K562 (cell line): Measurements from ENCODE around the gene KRTAP10-9. TPM values are rescaled to one million over a fixed set of nuclear protein-coding genes. Genes with fewer than 3 reads are reported as not detected.

Source experiments
- ATF3 ChIP-seq, 2 experiments: fragments of 450-650 bp in 1 of 2; sonication (generic) in 1 of 2; formaldehyde crosslinking in 1 of 2; IDR thresholded peaks in 1 of 2; conservative IDR thresholded peaks in 1 of 2; 2 replicates each; pipeline versions ENCODE4 v1.6.1 to v1.8.1; 2016 to 2023; ENCODE audit warnings: mild to moderate bottlenecking in 2 of 2, moderate library complexity in 2 of 2, inconsistent platforms in 1 of 2, missing genetic modification reagents in 1 of 2
- BRF1 ChIP-seq: IDR thresholded peaks from 3 replicates; pipeline ENCODE4 v1.6.1; 2011; ENCODE audit warnings: borderline replicate concordance, mild to moderate bottlenecking; ENCODE audit not compliant: insufficient read length; ENCODE audit errors: extremely low read depth
- CC2D1A ChIP-seq: fragments of 450-650 bp; IDR thresholded peaks from 2 replicates; pipeline ENCODE4 v1.6.1; 2017; ENCODE audit warnings: mild to moderate bottlenecking
- CEBPB ChIP-seq: fragments of 450-650 bp; IDR thresholded peaks from 2 replicates; pipeline ENCODE4 v1.6.1; 2016; ENCODE audit warnings: missing genetic modification characterization, missing compliant biosample characterization
- GATA2 ChIP-seq: sonication (generic); formaldehyde crosslinking; IDR thresholded peaks from 2 replicates; pipeline ENCODE4 v1.4.0; 2020; ENCODE audit warnings: mild to moderate bottlenecking, missing genetic modification reagents
- JUN ChIP-seq, 2 experiments: sonication (generic) in 1 of 2; formaldehyde crosslinking in 1 of 2; IDR thresholded peaks; 2 replicates each; pipeline versions ENCODE4 v1.6.1 to v1.8.0; 2012 to 2022; ENCODE audit warnings: borderline replicate concordance in 2 of 2, mild to moderate bottlenecking in 2 of 2, improper control_type of control experiment in 1 of 2, low read depth in 1 of 2, low read length in 1 of 2, missing genetic modification reagents in 1 of 2
- L3MBTL2 ChIP-seq: fragments of 450-650 bp; IDR thresholded peaks from 2 replicates; pipeline ENCODE4 v1.6.1; 2016; ENCODE audit warnings: mild to moderate bottlenecking, moderate library complexity
- MAFG ChIP-seq: fragments of 450-650 bp; conservative IDR thresholded peaks from 2 replicates; pipeline ENCODE4 v1.6.1; 2016; ENCODE audit warnings: missing genetic modification characterization, missing compliant biosample characterization
- NR2F6 ChIP-seq: fragments of 450-650 bp; formaldehyde crosslinking; IDR thresholded peaks from 2 replicates; pipeline ENCODE4 v1.4.0; 2020; ENCODE audit warnings: mild to moderate bottlenecking
- TBL1XR1 ChIP-seq, 2 experiments: IDR thresholded peaks; 2 replicates each; pipeline ENCODE4 v1.6.1; 2012; ENCODE audit warnings: improper control_type of control experiment in 2 of 2, low read length in 2 of 2, mild to moderate bottlenecking in 1 of 2
- VEZF1 ChIP-seq: fragments of 200-800 bp; sonication (Bioruptor generic); IDR thresholded peaks from 2 replicates; pipeline ENCODE4 v1.6.1; 2017; ENCODE audit warnings: missing genetic modification characterization, missing compliant biosample characterization
- ZEB2 ChIP-seq: fragments of 450-650 bp; IDR thresholded peaks from 2 replicates; pipeline ENCODE4 v1.6.1; 2016
- ZNF277 ChIP-seq: fragments of 250-450 bp; sonication (Bioruptor Pico); IDR thresholded peaks from 2 replicates; pipeline ENCODE4 v1.8.0; 2022; ENCODE audit warnings: inconsistent platforms, mild to moderate bottlenecking, moderate library complexity, borderline replicate concordance
- ZNF318 ChIP-seq, 2 experiments: fragments of 450-650 bp; IDR thresholded peaks; 2 replicates each; pipeline ENCODE4 v1.6.1; 2016; ENCODE audit warnings: mild to moderate bottlenecking in 2 of 2, borderline replicate concordance in 1 of 2, low read depth in 1 of 2, moderate library complexity in 1 of 2
- ZNF76 ChIP-seq: fragments of 250-450 bp; sonication (Bioruptor Pico); IDR thresholded peaks from 2 replicates; pipeline ENCODE4 v1.4.0; 2020; ENCODE audit warnings: mild to moderate bottlenecking, moderate library complexity, borderline replicate concordance
- ZNF77 ChIP-seq: fragments of 250-450 bp; sonication (Bioruptor Pico); IDR thresholded peaks from 2 replicates; pipeline ENCODE4 v1.5.0; 2020
- polyA plus RNA-seq, 8 experiments: library from polyadenylated mRNA; depleted of rRNA in 4 of 8; stranded (reverse) in 5 of 8; unstranded in 3 of 8; fragments of >200 nt; fragmentation: Nextera tagmentation in 2 of 8; fragmentation: Illumina TruSeq in 1 of 8; extraction: Ambion mirVana in 2 of 8; extraction: Trizol in 1 of 8; gene quantifications; 2 replicates each; pipeline versions ENCODE4 v1.2.1 to v1.2.3, GENCODE V29; 2011 to 2014; ENCODE audit warnings: inconsistent platforms in 1 of 8, missing spikeins in 1 of 8
- total RNA-seq, 7 experiments: library from RNA; depleted of rRNA in 6 of 7; stranded (reverse); fragments of >200 nt in 6 of 7; fragmentation: Illumina TruSeq in 2 of 7; extraction: Trizol in 2 of 7; gene quantifications; 2 replicates each; pipeline versions ENCODE4 v1.2.1 to v1.2.3, GENCODE V29; 2011 to 2021; ENCODE audit warnings: low replicate concordance in 1 of 7

The KRTAP10-9 gene
- total and polyA plus RNA-seq, 9 of the 15 experiments (the other 6 are each of a cell fraction or from before 2014, with no cell fraction given), result not detected

- peak; percentile 68 for TF ChIP-seq L3MBTL2
- TF ChIP-seq TBL1XR1 (IDR thresholded peaks at IDR 0.05; ENCODE audit: low read length in 2 of 2), result no peak
- peak; percentile 53; the same call in 1 of the 2 replicates for TF ChIP-seq ZNF76 (CRISPR knock-in tag)
- TF ChIP-seq CEBPB (tag), result peak; percentile 42; the same call in 1 of the 2 replicates
- peak; percentile 46 for TF ChIP-seq GATA2
- peak in 1 of 2 experiments; percentile 82; a peak in 1 of 4 replicates for TF ChIP-seq ZNF318 (IDR thresholded peaks at IDR 0.05; ENCODE audit: borderline replicate concordance in 1 of 2, low read depth in 1 of 2)
- peak; percentile 98 for TF ChIP-seq ATF3 (IDR thresholded peaks at IDR 0.05)
- no peak for TF ChIP-seq ATF3 (CRISPR knock-in tag; conservative IDR thresholded peaks at IDR 0.05)
- no peak for TF ChIP-seq ZNF277 (CRISPR knock-in tag)
- TF ChIP-seq VEZF1 (CRISPR knock-in tag), result peak; percentile 27; the same call in 1 of the 2 replicates
- no peak for TF ChIP-seq CC2D1A
- no peak for TF ChIP-seq ZNF77 (CRISPR knock-in tag)
- TF ChIP-seq JUN (IDR thresholded peaks at IDR 0.05; ENCODE audit: borderline replicate concordance, low read depth, low read length), result peak; percentile 93
- TF ChIP-seq JUN (CRISPR knock-in tag; IDR thresholded peaks at IDR 0.05; ENCODE audit: borderline replicate concordance), result no peak
- TF ChIP-seq ZEB2, result 0 out of 2 replicates have a peak, but pooled peaks have one; percentile 19
- TF ChIP-seq BRF1, result no peak
- TF ChIP-seq NR2F6 (CRISPR knock-in tag), result no peak
- TF ChIP-seq MAFG, result peak; percentile 59
Observed at GRCh38 chr21:44582055-44582454, 44.8 kb upstream of the KRTAP10-9 start (continued).
